HG03095 (cell line): Measurements from ENCODE around the gene SZRD1.

Experiments
- ATAC-seq: cut with Tn5 transposase; IDR thresholded peaks from one replicate; pipeline ENCODE4 v1.9.1; 2021; ENCODE audit warnings: moderate library complexity; ENCODE audit not compliant: unreplicated experiment

The SZRD1 gene

DNA sequence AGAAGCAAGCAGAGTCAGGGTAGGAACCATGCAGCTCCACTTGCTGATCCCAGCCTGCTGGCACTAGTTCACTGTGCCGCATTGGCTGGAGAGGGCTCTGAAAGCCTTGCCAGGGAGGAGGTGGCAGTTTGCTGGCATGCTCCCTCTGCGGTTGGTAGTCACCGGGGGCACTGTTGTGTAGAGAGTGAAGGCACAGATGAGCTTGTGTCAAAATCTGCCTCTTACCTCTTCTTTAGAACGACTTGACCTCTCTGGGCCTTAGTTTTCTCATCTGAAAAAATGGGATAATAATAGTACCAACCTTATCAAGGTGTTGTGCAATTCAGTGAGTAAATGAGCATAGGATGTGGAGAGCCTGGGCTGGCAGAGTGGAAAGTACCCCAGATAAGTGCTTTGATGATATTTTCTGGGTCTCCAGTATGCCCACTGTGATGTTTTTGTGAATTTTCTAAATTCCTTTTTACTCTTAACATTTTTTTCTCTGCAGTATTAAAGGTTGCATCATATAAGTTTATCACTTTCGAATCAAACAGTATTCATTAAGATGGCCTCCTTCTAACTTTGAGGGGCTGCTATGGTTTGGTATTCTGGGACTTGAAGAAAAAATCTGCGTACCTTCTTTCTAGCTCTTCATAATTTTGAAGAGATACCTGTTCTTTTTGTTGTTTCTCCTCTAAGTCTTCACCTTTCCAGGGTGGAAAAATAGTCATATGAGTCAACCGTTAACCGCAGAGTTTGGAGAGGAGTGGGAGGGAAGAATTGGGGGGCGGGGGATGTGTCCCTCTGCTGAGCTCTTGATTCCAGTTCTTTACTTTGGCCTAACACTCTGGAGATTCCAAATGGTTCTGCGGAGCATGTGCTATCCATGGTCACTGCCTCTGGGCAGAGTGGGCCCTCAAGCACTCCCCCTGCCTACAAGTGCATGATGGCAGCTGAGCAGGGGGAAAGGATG, 26.8 kb downstream of the SZRD1 start:
- no peak for ATAC-seq

DNA sequence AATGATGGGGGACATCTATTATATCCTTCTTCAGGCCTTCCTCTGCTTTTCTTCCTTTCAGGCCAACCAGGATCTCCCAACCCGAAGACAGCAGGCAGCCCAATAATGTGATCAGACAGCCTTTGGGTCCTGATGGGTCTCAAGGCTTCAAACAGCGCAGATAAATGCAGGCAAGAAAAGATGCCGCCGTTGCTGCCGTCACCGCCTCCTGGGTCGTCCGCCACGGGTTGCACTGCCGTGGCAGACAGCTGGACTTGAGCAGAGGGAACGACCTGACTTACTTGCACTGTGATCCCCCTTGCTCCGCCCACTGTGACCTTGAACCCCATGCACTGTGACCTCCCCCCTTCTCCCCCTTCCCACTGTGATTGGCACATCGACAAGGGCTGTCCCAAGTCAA, 27.9 kb downstream of the SZRD1 start:
- ATAC-seq = no peak

DNA sequence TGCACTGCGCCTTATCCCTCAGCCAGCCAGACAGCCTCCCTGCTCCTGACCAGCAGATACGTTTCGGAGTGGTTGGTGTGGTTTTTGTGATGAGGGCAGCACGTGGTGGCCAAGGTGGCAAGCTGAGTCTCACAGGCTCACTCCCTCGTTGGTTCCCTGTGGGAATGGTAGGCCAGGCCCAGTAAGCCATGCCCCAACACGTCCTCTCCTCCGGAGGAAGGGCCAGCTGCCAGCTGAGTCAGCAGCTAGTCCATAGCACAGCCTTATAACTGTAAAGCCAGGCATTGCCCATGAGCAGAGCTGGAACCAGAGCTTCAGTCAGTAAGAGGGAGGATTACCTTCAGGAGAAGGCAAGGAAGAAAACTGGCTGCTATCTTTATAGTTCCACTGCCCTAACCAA, 29.5 kb downstream of the SZRD1 start:
- ATAC-seq = no peak

DNA sequence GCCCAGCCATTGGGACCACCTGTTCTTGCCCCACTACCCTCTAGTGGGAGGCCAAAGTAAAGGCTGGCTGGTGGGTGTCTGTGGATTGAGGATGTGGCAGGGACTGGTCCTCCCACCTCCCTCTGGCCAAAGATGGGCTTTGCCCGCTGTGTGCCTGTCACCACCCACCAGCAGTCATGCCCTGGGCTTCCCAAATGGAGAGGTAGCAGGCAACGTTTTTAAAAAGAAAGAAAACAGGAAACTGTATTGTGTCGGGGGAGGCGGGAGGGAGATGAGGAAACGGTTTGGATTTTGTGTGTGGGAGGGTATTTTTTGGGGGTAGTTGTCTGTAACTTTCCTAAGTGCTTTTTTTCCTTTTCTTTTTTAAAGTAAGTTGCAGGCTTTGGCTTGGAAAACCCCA, 30.1 kb downstream of the SZRD1 start:
- no peak for ATAC-seq

DNA sequence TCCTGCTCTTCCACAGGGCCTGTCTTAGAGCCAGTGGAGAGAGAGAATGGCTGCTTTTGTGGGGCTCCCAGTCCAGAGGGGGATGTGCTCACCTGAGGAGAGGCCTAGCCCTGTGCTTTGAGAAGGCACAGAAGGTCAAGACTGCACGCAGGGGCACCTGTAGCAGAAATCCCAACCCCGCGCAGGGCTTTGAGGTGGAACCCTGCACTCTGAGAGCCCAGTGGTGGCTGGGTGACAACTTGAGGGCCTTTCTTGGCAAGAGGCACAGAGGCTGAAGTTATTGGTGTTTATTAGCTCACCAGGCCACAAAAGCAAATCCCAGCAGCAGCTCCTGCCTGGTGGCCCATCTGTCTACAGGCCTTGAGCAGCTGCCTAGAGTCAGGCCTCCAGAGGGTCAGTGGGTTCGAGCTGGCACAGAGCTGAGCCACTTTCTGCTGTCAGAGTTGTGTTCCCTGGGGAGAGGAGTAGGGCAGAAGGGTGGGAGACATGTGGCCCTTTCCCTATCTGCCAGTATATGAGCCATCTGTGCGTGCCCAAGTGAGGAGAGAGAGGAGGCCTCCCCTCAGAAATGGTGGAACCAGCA, 31.4 kb downstream of the SZRD1 start:
- no peak for ATAC-seq

DNA sequence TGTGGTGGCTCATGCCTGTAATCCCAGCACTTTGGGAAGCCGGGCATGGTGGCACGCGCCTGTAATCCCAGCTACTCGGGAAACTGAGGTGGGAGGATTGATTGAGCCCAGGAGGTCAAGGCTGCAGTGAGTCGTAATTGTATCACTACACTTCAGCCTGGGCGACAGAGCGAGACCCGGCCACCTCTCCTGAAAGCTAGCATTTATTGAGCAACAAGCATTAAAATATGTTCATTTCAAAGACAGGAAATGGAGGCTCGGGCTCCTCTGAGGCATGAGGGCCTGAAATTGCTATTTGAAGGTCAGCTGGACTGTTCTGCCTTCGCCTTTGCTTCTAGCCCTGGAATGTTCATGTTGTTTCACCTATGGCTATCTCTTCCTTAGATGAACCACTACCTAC, 35.7 kb downstream of the SZRD1 start:
- ATAC-seq = no peak

DNA sequence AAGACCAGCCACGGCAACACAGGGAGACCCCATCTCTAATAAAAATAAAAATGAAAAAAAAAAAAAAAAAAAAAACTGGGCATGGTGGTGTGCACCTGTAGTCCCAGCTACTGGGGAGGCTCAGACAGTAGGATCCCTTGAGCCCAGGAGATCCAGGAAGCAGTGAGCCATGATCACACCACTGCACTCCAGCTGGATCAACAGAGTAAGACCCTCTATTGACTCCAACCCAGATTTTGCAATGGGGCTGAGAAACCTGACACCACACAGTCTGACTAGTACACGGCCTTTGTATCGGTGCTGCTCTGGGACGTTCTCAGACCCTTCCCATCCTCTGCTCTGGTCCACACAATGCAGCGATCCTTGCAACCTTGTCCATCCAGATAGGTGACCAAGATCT, 38.4 kb downstream of the SZRD1 start:
- ATAC-seq = no peak

DNA sequence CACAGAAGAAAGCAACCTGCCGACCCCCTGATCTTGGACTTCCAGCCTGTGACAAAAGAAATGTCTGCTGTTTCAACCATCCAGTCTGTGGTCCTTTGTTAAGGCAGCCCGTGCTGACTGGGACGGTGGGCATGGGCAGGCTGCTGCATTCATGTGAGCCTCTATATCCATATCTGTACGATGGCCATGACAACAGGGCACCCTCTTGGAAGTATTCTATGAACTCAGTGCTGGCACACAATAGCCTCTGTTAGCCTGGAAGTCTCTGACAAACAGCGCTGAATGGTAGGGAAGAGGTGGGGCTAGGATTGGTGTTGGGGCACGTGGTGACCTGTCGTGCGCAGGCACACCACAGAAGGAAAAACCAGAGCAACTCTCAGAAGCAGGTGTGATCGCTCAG, 39.8 kb downstream of the SZRD1 start:
- ATAC-seq = no peak

DNA sequence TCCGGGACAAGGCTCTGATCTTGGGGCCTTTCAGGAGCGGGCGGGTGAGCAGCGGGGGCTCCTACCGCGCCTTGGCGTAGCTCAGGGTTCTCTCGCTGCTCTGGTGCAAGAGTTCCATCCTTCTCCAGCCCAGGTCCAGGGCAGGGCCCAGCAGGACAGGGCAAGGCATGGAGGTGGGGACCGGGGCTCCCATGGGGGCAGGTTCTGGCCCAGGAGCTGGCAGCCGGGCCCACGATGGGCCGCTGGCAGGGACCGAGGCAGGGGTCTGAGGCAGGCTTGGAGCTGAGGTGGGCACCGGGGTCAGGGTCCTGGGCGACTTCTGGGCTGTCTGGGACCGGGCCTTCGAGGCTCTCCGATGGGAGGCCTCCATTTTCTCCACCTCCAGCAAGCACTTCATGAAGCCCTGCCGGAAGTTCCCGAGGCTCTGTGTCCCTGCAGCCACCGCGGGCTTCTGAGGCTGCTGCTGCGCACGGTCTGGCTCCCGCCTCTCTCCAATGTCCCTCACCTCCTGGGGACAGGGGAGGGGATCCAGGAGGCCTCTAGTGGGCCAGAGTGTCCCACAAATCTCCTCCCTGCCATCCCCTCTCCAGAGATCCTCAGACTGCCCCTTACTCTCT, 42.6 kb downstream of the SZRD1 start:
- no peak for ATAC-seq

DNA sequence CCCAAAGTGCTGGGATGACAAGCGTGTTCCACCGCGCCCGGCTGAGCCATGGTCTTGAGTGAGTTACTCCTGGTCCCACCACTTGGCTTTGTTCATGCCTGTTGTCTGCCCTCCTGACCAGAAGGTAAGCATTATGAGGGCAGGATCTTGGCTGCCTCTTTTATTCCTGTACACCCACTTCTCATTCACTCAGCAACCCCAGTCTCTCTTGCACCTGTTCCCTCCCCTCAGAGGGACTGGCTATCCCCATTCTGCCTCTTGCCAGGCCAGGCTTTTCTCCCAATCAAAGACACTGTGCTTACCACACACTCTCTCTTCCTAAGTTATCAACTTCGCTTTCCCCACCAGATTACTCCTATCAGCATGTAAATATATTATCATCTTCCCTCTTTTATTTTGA, 43.8 kb downstream of the SZRD1 start:
- ATAC-seq = no peak

DNA sequence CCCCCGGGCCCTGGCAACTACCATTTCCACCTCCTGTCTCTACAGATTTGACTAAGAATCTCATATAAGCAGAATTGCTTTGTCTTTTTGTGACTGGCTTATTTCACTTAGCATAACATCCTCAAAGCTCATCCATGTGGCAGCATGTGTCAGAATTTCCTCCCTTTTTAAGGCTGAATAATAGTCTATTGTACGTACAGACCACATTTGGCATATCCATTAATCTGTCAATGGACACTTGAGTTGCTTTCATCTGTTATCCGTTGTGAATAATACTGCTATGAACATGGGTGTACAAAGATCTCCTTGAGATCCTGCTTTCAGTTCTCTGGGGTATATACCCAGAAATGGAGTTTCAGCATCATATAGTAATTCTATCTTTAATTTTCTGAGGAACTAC, 46.1 kb downstream of the SZRD1 start:
- ATAC-seq = no peak

DNA sequence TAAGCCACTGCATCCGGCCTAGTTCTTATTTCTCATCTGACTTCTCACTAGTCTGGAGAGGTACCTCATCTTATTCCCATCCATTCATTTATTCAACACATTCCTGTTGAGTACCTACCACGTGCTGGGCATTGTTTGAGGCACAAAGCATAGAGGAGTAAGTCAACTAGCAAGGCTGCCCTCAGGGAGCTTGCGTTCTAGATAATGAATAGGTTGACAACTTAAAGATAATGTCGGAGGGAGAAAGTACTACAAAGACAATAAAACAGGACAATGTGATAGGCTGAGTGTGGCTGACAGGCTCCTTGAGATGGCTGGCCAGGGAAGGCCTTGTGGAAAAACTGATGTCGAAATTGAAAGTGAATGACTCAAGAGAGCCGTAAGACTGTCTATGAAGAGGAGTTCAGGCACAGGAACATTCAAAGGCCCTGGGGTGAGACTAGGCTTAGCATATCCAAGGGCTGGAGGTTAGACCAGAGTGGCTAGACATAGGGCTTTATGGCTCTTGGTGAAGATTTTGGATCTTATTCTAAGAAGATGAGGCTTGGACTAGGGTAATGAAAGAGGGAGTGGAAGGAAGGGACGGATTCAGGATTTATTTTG, 51.9 kb downstream of the SZRD1 start:
- no peak for ATAC-seq

DNA sequence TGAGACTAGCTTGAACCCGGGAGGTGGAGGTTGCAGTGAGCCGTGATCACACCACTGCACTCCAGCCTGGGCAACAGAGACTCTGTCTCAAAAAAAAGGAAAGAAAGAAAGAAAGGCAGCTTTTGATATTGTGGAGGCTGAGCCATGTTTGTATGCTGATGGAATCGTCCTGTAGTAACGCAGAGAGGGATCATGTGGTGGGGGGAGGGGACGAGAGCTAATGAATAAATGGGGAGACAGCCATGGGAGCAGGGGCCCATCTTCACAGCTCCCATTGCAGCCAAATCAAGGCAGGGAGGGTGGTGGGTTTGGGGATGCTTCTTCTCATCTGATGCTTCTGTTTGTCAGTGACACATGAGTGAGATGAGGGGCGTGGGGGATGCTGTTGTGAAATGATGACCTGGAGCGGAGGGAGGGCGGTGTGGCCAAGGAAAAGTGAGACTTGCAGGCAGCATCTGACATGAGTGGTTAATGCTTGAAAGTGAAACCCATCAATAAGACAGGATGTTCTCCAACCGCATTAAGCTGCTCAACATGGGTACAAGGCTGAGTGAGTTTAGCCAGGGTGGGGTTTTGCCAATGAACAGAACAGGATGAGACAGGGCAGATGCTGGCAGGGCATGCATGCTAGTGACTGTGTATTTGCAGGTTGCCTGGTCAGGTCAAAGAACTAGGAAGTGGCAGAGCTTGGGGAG, 53.5 kb downstream of the SZRD1 start:
- ATAC-seq = peak; percentile 86

DNA sequence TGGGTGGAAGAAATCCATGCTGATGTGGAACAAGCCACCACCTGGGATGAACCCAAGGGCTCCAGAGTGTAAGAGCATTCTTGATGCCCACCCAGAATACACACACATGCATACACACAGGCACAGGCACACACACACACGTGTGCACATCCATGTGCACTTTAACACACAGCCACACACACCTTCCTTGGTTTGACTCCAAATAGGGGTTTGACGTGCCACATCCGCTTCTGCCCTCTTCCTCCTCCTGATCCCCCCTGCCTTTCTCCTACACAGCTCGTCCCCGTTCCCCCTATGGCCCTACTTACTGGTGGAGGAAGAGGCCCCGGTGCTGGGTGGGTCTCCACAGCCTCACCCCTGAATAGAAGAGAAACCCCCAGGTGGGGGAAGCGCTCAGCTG, 54.2 kb downstream of the SZRD1 start:
- no peak for ATAC-seq

DNA sequence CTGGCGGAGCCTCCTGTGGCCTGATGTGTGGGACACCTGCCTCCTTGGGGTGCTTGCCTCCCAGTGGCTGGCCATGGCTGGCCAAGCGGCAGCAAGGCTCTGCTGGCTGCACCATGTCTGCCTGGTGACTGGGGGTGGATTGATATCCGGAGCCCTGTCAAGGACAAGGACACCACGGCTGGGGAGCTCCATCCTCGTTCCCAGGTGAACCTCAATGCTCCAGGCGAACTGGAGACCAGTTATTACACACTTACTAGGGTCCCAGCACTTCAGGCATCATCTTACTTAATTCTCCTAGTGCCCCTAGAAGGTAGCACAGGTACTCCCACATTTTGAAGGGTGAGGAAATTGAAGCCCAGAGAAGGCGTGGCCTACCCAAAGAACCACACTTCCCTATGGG, 55.0 kb downstream of the SZRD1 start:
- ATAC-seq = no peak

DNA sequence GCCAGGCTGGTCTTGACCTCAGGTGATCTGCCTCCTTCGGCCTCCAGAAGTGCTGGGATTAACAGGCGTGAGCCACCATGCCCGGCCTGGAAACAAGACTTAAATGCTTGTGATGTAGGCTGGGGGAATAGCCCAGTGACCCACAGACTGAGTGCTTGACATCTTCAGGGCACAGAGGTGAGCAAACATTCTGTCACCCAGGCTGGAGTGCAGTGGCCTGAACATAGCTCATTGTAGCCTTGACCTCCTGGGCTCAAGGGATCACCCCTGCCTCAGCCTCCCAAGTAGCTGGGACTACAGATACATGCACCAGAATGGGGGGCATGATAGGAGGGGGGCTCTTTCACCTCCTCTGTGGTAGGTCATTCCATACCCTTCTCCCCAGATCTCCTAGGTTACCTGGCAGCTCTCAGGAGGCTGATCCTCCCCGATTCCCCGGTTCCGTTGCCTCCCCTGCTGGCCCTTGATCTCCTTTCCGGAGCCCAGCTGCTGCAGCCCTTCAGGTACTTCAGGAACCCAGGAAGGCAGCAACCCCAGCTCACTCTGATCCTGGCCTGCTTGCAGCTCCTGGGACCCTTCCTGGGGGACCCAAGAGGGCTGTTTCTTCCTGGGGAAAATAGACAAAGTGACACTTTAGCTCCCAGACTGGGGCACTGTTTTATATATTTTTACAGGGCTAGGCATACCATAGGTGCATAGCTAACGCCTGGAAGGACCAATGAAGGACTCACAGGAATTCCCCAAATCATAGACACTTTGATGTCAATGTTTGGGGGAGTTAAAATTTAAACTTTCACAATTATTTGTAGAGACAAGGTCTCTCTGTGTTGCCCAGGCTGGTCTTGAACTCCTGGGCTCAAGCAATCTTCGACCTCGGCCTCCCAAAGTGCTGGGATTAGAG, 58.3 kb downstream of the SZRD1 start:
- no peak for ATAC-seq

DNA sequence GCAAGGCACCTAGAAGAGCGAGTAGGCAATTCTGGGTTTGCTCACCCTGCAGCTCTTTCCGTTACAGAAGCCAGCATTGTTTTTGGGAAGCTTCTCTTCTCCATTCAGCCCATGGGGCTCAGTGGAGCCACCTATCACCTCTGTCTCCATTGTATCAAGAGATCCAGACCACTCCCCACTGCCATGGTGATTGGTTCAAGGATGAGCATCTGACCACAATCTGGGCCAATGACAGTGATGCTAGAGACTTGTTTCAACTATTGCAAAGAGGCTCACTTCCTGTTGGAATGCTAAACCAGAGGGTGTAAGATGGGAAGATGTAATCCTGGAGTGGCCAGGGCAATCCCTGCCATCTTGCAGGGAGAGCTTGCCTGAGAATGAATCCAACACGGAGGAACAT, 63.6 kb downstream of the SZRD1 start:
- no peak for ATAC-seq

DNA sequence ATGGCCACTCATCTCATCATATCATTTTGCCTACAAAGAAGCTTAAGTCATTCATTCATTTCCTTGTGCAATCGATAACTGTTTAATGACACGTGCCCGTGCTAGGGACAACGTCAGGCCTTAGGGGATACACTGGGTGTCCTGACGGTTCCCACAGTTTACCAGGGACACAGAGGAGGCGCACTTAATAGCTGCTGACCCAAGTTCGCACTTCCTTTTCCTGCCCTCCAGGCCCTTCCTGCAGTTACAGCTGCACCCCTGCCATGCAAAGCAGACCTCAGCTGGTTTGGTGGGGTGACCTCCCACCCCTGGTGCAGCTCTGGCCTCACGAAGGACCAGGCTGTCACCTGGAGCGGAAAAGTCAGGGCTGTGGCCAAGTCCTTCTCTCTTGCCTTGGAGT, 66.0 kb downstream of the SZRD1 start:
- no peak for ATAC-seq

DNA sequence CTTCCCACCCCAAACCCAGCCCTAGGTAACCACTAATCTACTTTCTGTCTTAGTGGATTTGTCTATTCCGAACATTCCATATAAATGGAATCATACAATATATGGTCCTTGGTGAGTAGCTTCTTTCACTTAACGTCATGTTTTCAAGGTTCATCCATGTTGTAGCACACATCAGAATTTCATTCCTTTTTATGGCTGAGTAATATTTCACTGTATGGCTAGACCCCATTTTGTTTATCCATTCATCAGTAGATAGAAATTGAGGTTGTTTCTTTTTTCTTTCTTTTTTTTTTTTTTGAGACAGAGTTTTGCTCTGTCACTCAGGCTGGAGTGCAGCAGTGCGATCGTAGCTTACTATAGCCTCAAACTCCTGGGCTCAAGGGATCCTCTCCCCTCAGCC, 67.0 kb downstream of the SZRD1 start:
- no peak for ATAC-seq

DNA sequence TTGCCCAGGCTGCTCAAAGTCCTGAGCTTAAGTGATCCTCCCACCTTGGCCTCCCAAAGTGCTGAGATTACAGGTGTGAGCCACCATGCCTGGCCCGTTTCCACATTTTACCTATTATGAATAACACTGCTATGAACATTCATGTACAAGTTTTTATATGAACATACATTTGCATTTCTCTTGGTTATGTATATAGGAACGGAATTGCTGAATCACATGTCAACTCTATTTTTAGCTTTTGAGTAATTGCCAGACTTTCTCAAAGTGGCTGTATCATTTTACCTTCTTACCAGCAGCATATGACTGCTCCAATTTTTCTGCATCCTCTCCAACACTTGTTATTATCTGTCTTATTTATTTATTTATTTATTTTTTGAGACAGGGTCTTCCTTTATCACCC, 67.5 kb downstream of the SZRD1 start:
- ATAC-seq = no peak
